SK-N-SH (cell line): ENCODE data around the gene CSTF3. TPM values are rescaled to one million over a fixed set of nuclear protein-coding genes. Genes with fewer than 3 reads are reported as not detected.

ENCODE experiments used
- CTCF ChIA-PET: fragments of 300-600, 350-600 bp; formaldehyde crosslinking; extraction: SDS; loops from one replicate; lab custom pipeline; 2021; lab: Yijun Ruan, JAX
- POLR2A ChIA-PET: fragments of 350-600 bp; sonication (Branson Sonifier 250); formaldehyde crosslinking; extraction: SDS; loops from one replicate; lab custom pipeline; 2020; ENCODE audit warnings: antibody characterized with exemption, inconsistent platforms; lab: Yijun Ruan, JAX
- DNase-seq: peaks from one replicate; pipeline ENCODE4 v3.0.0; 2012
- H2AFZ ChIP-seq: fragments of 200-600 bp; sonication (generic); 2 replicates; pipeline ENCODE4 v1.8.1; 2016; ENCODE audit warnings: antibody characterized with exemption, mild to moderate bottlenecking, low read depth
- H3F3A ChIP-seq: fragments of 200-600 bp; sonication (generic); replicated peaks from 2 replicates; pipeline ENCODE3; 2016; ENCODE audit warnings: antibody characterized with exemption, mild to moderate bottlenecking; ENCODE audit not compliant: insufficient read depth
- H3K27ac ChIP-seq, 2 experiments: fragments of 200-500 bp in 1 of 2; fragments of 200-600 bp in 1 of 2; sonication (Bioruptor generic) in 1 of 2; sonication (generic), shearing (Covaris generic) in 1 of 2; 2 replicates each; pipeline versions ENCODE4 v1.5.1 to v1.6.1; 2014 to 2016; ENCODE audit warnings: low read depth in 2 of 2, inconsistent platforms in 1 of 2, low read length in 1 of 2, mild to moderate bottlenecking in 1 of 2, mixed read lengths in 1 of 2
- H3K27me3 ChIP-seq: fragments of 200-600 bp; sonication (generic), shearing (Covaris generic); 2 replicates; pipeline ENCODE4 v1.6.1; 2016; ENCODE audit warnings: mixed run types; ENCODE audit not compliant: insufficient read depth
- H3K36me3 ChIP-seq, 2 experiments: fragments of 200-500 bp in 1 of 2; fragments of 200-600 bp in 1 of 2; sonication (Bioruptor generic) in 1 of 2; sonication (generic) in 1 of 2; replicated peaks in 1 of 2; 2 replicates each; pipeline versions ENCODE3 to v1.5.1; 2014 to 2016; ENCODE audit warnings: low read length in 1 of 2, mild to moderate bottlenecking in 1 of 2; ENCODE audit not compliant: insufficient read depth in 2 of 2, control insufficient read depth in 1 of 2
- H3K4me1 ChIP-seq, 2 experiments: fragments of 200-500 bp in 1 of 2; fragments of 200-600 bp in 1 of 2; sonication (Bioruptor generic) in 1 of 2; sonication (generic), shearing (Covaris generic) in 1 of 2; 2 replicates each; pipeline versions ENCODE4 v1.5.1 to v1.6.1; 2014 to 2016; ENCODE audit warnings: low read depth in 1 of 2, low read length in 1 of 2, mixed run types in 1 of 2; ENCODE audit not compliant: insufficient read depth in 2 of 2, control insufficient read depth in 1 of 2
- H3K4me2 ChIP-seq: fragments of 200-600 bp; sonication (generic), shearing (Covaris generic); 2 replicates; pipeline ENCODE4 v1.6.1; 2017; ENCODE audit warnings: mixed run types
- H3K4me3 ChIP-seq, 2 experiments: fragments of 200-500 bp in 1 of 2; fragments of 200-600 bp in 1 of 2; sonication (Bioruptor generic) in 1 of 2; sonication (generic), shearing (Covaris generic) in 1 of 2; 2 replicates each; pipeline versions ENCODE4 v1.5.1 to v1.8.1; 2014 to 2016; ENCODE audit warnings: low read depth in 2 of 2, inconsistent platforms in 1 of 2, low read length in 1 of 2, mild to moderate bottlenecking in 1 of 2, mixed read lengths in 1 of 2, moderate library complexity in 1 of 2
- H3K79me2 ChIP-seq: fragments of 200-600 bp; sonication (generic); 2 replicates; pipeline ENCODE4 v1.8.1; 2017; ENCODE audit warnings: mild to moderate bottlenecking; ENCODE audit not compliant: insufficient read depth
- H3K9ac ChIP-seq: fragments of 200-600 bp; sonication (generic); 2 replicates; pipeline ENCODE4 v1.6.1; 2017; ENCODE audit warnings: mixed run types
- H3K9me2 ChIP-seq: fragments of 200-600 bp; sonication (generic); 2 replicates; pipeline ENCODE4 v1.6.1; 2017; ENCODE audit warnings: mixed run types
- H3K9me3 ChIP-seq: fragments of 200-600 bp; sonication (generic); 2 replicates; pipeline ENCODE4 v1.6.1; 2017; ENCODE audit warnings: mixed run types, mild to moderate bottlenecking, moderate library complexity
- H4K20me1 ChIP-seq: fragments of 200-600 bp; sonication (generic); 2 replicates; pipeline ENCODE4 v1.6.1; 2017; ENCODE audit warnings: mild to moderate bottlenecking, mixed run types; ENCODE audit not compliant: insufficient read depth
- CHD2 ChIP-seq: fragments of 150-350 bp; IDR thresholded peaks from 2 replicates; pipeline ENCODE4 v1.6.1; 2018; ENCODE audit warnings: low read length; ENCODE audit not compliant: partially characterized antibody
- CTCF ChIP-seq: fragments of 200-600 bp; sonication (generic); IDR thresholded peaks from 2 replicates; pipeline ENCODE4 v1.6.1; 2017; ENCODE audit warnings: antibody characterized with exemption, mild to moderate bottlenecking, moderate library complexity
- ELF1 ChIP-seq: IDR thresholded peaks from 2 replicates; pipeline ENCODE4 v1.4.0; 2012
- EP300 ChIP-seq, 2 experiments: IDR thresholded peaks; 2 replicates each; pipeline versions ENCODE4 v1.4.0 to v1.6.1; 2012; ENCODE audit warnings: borderline replicate concordance in 1 of 2, low read depth in 1 of 2, low read length in 1 of 2
- EZH2phosphoT487 ChIP-seq: fragments of 200-600 bp; sonication (generic); IDR thresholded peaks from 2 replicates; pipeline ENCODE4 v1.6.1; 2017; ENCODE audit warnings: low read depth, mixed run types, mild to moderate bottlenecking, antibody characterized with exemption, moderate library complexity, borderline replicate concordance
- IRF3 ChIP-seq: fragments of 150-350 bp; IDR thresholded peaks from 2 replicates; pipeline ENCODE4 v1.6.1; 2016; ENCODE audit warnings: mild to moderate bottlenecking, low read depth, low read length
- MXI1 ChIP-seq: IDR thresholded peaks from 2 replicates; pipeline ENCODE4 v1.6.1; 2012; ENCODE audit warnings: mild to moderate bottlenecking, low read depth, low read length, improper control_type of control experiment
- PBX3 ChIP-seq: IDR thresholded peaks from 2 replicates; pipeline ENCODE4; 2012
- RFX5 ChIP-seq: IDR thresholded peaks from 2 replicates; pipeline ENCODE4 v1.6.1; 2012; ENCODE audit warnings: mild to moderate bottlenecking, improper control_type of control experiment, low read length
- RXRA ChIP-seq: IDR thresholded peaks from 2 replicates; pipeline ENCODE4 v1.4.0; 2012; ENCODE audit warnings: low read depth, mild to moderate bottlenecking, borderline replicate concordance
- SIN3A ChIP-seq: IDR thresholded peaks from 2 replicates; pipeline ENCODE4 v1.6.1; 2012; ENCODE audit warnings: low read depth, mild to moderate bottlenecking, low read length, moderate library complexity, borderline replicate concordance
- SMC3 ChIP-seq: IDR thresholded peaks from 2 replicates; pipeline ENCODE4 v1.6.1; 2012; ENCODE audit warnings: low read depth, low read length, improper control_type of control experiment
- TAF1 ChIP-seq: IDR thresholded peaks from 2 replicates; pipeline ENCODE4 v1.6.1; 2012; ENCODE audit warnings: low read depth, mild to moderate bottlenecking, low read length, moderate library complexity, borderline replicate concordance
- TCF12 ChIP-seq: IDR thresholded peaks from 2 replicates; pipeline ENCODE4 v1.4.0; 2012
- USF2 ChIP-seq: fragments of 150-350 bp; IDR thresholded peaks from 2 replicates; pipeline ENCODE4 v1.6.1; 2017; ENCODE audit warnings: antibody characterized with exemption, low read length, low read depth, borderline replicate concordance
- YY1 ChIP-seq: IDR thresholded peaks from 2 replicates; pipeline ENCODE4 v1.4.0; 2012; ENCODE audit warnings: low read depth, mild to moderate bottlenecking
- WGBS: methylation state at CpG from one replicate; pipeline ENCODE4 v1.1.6; 2017; ENCODE audit warnings: low lambda C conversion rate; 5-methylcytosine and 5-hydroxymethylcytosine counted together
- polyA plus RNA-seq, 3 experiments: library from polyadenylated mRNA; depleted of rRNA; stranded (reverse); fragments of >200 nt; gene quantifications; 2 replicates each; pipeline ENCODE4 v1.2.3, GENCODE V29; 2012
- TF ChIP-seq, protein P1 (sequence below): IDR thresholded peaks from 2 replicates; pipeline ENCODE4 v1.4.0; 2012; ENCODE audit warnings: low read depth, borderline replicate concordance

CSTF3 gene
- polyA plus RNA-seq, 1 of the 3 experiments (the other 2 are of a cell fraction): 26.3 TPM

- TF ChIP-seq USF2 (no peak), CHD2 (no peak), TAF1 (no peak)
- Histone ChIP-seq H3K36me3 (peaks cover 42 to 61% of the 10 kb centered on the region in 2 experiments), H3K27ac (no peak overlapping the region), H3K79me2 (no peaks in the 10 kb centered on the region), H3K4me2 (no peak overlapping the region), H3K4me3 (no peak overlapping the region), H2AFZ (no peak overlapping the region), H3K27me3 (no peaks in the 10 kb centered on the region), H3K9ac (no peak overlapping the region), H3F3A (no peaks in the 10 kb centered on the region), H3K9me3 (no peaks in the 10 kb centered on the region), H3K9me2 (no peaks in the 10 kb centered on the region), H3K4me1 (peaks cover 0 to 2% of the 10 kb centered on the region in 2 experiments; a peak in 1 of 4 replicates), H4K20me1 (no peaks in the 10 kb centered on the region)
- ChIA-PET CTCF (interaction anchor here (1.1 kb wide), 2 partner anchors 8 to 20 kb away, joined by 3 to 6 read pairs; no protein-coding TSS in a partner anchor), POLR2A (interaction anchor here (0.6 kb wide), 1 partner anchor 63 kb away, joined by 3 read pairs; no protein-coding TSS in a partner anchor)
- DNase-seq: no peak
- WGBS: 82% methylated on average over 1 of the region's 1 CpG
Measured at GRCh38 chr11:33086017-33086416, 75.3 kb downstream of the CSTF3 start.

- Histone ChIP-seq H3K9me3 (no peaks in the 10 kb centered on the region), H3K4me1 (peaks cover 0 to 2% of the 10 kb centered on the region in 2 experiments; a peak in 1 of 4 replicates), H4K20me1 (no peaks in the 10 kb centered on the region), H3F3A (no peaks in the 10 kb centered on the region), H3K4me2 (no peak overlapping the region), H3K79me2 (no peaks in the 10 kb centered on the region), H3K9ac (no peak overlapping the region), H3K36me3 (peaks cover 36 to 57% of the 10 kb centered on the region in 2 experiments), H2AFZ (no peak overlapping the region), H3K4me3 (no peak overlapping the region), H3K27me3 (no peaks in the 10 kb centered on the region), H3K9me2 (no peaks in the 10 kb centered on the region), H3K27ac (no peak overlapping the region)
- TF ChIP-seq TAF1 (no peak), MXI1 (no peak), RXRA (no peak), SMC3 (no peak), CHD2 (no peak), SIN3A (no peak), PBX3 (no peak), YY1 (no peak), TCF12 (no peak), USF2 (no peak), EZH2phosphoT487 (no peak), IRF3 (no peak), ELF1 (no peak), RFX5 (no peak), CTCF (no peak), EP300 (IDR thresholded peaks at IDR 0.05; ENCODE audit: borderline replicate concordance in 1 of 2, low read depth in 1 of 2, low read length in 1 of 2) (no peak)
- TF ChIP-seq, protein P1, sequence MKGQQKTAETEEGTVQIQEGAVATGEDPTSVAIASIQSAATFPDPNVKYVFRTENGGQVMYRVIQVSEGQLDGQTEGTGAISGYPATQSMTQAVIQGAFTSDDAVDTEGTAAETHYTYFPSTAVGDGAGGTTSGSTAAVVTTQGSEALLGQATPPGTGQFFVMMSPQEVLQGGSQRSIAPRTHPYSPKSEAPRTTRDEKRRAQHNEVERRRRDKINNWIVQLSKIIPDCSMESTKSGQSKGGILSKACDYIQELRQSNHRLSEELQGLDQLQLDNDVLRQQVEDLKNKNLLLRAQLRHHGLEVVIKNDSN: no peak
- DNase-seq: no peak
- ChIA-PET POLR2A (no interaction called here), CTCF (interaction anchor here (1.2 kb wide), 1 partner anchor 9 kb away, joined by 3 read pairs; no protein-coding TSS in a partner anchor)
- WGBS: 95% methylated on average over 1 of the region's 1 CpG
Measured at GRCh38 chr11:33083918-33084317, 77.4 kb downstream of the CSTF3 start.
